GM03348 (cell line): ENCODE measurements around the gene SERPINB5.
A peak's percentile ranks its signal among the peaks of the same experiment; 100 is the strongest.
"Not testable (repeated sequence)": the region's sequence is repeated elsewhere in the genome, so short reads cannot be mapped to it uniquely, and the experiment has no call there.

Source experiments
- DNase-seq: peaks from one replicate; pipeline ENCODE4 v3.0.0; 2012; ENCODE audit warnings: low spot score

Gene SERPINB5, protein sequence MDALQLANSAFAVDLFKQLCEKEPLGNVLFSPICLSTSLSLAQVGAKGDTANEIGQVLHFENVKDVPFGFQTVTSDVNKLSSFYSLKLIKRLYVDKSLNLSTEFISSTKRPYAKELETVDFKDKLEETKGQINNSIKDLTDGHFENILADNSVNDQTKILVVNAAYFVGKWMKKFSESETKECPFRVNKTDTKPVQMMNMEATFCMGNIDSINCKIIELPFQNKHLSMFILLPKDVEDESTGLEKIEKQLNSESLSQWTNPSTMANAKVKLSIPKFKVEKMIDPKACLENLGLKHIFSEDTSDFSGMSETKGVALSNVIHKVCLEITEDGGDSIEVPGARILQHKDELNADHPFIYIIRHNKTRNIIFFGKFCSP

DNA sequence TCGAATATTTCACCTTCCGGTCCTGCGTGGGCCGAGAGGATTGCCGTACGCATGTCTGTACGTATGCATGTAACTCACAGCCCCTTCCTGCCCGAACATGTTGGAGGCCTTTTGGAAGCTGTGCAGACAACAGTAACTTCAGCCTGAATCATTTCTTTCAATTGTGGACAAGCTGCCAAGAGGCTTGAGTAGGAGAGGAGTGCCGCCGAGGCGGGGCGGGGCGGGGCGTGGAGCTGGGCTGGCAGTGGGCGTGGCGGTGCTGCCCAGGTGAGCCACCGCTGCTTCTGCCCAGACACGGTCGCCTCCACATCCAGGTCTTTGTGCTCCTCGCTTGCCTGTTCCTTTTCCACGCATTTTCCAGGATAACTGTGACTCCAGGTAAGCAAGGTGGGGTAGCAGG lies at the start of gene SERPINB5:
Gene SERPINB5 (plus strand): TSS at position 291 of the 400 bp plus-strand sequence. CDS start 7,471 bp downstream, outside the sequence.
- no peak for DNase-seq

DNA sequence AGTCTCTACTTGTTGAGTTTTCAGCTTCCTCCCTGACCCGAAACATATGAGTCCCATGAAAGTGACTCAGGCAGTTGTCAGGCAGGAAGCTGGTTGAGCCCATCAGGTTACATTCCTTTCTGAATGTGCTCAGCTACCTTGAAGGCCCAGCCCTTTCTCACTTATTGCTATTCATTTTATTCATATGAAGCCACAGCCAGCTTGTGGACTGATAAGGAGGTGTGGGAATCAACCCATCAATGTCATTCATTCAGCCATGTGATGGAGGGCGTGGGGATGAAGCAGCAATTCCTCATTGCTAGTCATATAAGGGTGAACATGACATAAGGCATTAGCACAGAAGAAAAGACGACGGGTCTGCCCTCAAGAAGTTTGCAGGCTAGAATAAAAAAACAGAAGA lies 49.2 kb upstream of the SERPINB5 start:
- DNase-seq = no peak

DNA sequence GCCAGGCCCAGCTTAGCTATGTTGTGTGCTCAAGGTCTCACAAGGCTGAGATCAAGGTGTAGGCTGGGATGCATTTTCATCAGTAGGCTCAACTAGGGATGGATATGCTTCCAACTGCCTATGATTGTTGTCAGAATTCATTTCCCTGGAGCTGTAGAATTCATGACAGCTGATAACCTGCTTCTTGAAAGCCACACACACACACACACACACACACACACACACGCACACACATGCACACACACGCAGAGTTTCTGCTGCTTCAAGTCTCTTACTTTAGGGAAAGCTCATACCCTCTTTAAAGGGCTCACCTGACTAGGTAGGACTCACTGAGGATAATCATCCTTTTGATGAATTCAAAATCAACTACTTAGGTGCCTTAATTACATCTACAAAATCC lies 46.2 kb upstream of the SERPINB5 start:
- no peak for DNase-seq

DNA sequence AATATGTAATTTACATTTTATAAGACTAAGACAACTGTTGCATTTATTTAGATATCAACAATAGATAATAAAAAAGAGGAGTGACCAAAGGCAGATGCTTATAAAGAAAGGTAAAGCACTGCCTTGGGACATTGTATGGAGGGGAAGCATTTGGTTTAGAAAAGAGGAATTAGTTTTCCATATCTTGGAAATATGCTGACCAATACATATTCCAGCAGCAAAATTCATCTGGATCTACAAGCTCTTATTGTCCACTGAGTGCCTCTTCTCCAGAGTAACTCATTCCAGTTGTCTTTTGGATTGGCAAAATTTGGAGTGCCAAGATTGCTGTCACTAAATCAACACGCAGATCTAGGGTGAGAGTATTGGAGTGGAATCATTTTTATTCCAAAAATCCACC lies 45.6 kb upstream of the SERPINB5 start:
- no peak for DNase-seq

DNA sequence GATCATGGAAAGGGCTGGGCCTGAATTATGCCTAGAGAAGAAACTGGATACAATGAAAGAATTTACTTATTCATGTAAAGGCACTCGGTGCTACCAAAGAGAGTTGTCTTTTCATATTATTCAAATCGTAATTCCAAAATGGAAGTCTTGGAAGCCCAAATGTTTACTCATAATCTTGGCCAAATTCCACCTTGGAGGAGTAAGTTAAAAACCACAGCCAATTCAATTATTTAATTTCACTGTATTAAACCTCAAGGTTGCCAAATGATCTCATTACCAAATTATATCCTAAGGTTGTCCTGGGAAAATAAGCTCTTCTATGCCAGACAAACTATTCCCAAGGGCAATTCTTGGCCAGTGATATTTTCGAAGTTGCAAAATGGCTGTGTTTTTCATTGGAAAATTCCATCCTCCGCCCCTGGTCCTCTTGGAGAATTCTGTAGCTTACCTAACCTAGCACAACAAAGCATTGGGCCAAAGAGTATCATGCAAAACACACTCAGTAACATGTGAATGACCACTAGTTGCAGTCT lies 43.4 kb upstream of the SERPINB5 start:
- peak; percentile 47 for DNase-seq

DNA sequence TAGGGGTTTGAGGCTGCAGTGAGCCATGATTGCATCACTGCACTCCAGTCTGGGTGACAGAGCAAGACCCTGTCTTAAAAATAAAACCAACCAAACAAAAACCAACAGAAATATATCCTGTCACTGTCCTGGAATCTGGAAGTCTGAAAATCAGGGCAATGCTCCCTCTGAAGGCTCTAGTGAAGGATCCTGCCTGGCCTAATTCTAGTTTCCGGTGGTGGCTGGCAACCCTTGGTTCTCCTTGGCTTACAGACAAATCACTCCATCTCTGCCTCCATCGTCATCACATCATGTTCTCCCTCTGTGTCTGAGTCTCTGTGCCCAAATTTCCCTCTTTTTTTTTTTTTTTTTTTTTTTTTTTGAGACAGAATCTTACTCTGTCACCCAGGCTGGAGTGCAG lies 38.6 kb upstream of the SERPINB5 start:
- peak; percentile 21 for DNase-seq

DNA sequence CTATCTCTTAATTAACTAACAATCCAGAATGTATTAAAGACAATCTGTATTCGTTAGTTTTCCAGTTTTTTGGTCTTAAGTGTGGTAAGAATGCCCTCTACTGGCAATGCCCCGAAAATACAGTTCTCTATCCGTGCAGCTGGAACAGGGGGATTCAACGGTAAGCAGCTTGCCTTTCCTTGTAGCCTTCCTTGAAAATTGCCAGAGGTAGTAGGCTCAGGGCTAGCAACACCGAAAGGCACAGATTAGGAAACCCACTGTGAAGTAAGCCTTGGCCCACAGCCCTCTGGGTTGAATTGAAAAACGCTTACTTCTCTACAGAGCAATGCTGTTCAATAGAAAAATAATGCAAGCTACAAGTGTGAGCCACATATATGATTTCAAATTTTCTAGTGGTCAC lies 37.4 kb upstream of the SERPINB5 start:
- peak; percentile 65 for DNase-seq

DNA sequence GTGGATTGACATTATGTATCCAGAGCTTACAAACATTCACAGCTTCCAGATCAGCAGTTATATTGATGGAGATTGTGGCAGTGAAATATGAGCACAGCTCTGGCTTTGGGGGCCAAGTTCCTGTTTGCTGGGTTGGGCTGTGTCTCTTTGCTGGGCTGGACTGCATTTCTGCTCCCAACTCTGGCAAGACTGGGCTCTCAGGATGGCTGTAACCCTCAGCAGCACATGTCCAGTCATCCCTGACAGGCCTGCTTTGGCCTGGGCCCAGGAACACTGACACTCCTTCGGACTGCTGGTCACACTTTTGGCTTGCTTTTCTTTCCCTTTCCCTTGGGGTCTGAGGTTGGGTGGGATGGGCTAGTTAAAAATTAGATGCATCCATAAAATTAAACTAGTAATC lies 36.5 kb upstream of the SERPINB5 start:
- DNase-seq = peak; percentile 54

DNA sequence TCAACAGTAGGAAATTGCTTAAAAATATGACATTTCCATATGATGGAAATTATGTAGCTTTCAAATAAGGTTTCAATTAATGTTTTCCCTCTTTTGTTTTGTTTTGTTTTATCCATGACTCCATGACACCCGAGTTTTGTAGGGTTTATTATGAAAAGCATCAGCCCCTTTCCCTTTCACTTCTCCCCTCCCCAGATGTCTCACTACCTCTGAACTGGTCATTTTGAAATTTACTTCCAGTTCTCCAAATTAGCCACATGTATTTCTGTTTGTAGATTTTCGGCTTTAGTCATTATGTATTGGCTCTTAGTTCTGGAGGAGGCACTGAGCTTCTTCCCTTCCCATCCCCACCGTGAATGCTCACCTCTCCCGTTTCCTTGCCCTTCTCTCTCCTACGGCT lies 35.9 kb upstream of the SERPINB5 start:
- no peak for DNase-seq

DNA sequence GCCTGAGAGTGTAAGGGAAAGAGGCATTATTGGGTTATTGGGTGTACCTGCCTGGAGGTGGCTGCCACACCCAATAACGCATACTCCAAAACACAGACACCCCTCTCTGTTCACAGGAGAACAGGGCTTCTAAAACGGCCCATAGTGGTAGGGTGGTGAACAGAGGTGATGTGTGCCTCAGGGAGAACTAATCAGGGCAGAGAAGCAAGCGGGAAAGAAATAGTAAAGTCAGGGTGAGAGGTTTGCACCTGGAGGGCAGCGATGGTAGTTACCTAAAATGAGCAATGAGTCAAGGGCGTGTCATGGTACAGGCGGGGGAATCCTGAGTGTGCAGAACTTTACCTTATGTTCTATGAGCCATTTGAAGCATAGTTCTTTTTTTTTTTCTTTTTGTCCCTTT lies 32.9 kb upstream of the SERPINB5 start:
- DNase-seq = no peak

DNA sequence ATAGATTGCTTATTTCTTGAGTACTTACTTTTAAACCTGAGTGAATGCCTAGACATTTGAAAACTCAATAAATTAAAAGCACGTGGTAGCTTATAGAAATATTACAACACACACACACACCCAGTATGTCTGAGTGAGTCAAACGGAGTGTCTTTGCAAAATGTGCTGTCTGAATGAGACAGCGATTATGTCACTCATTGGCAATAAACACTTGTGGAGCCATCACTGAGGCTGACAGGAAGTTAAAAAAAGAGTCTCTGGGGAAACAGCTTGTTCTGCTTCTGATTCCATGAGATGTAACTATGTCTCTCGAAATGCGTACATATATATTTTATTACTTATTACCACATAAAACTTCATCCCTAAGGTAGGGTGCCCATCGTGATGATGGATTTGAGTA lies 32.2 kb upstream of the SERPINB5 start:
- DNase-seq = peak; percentile 83

DNA sequence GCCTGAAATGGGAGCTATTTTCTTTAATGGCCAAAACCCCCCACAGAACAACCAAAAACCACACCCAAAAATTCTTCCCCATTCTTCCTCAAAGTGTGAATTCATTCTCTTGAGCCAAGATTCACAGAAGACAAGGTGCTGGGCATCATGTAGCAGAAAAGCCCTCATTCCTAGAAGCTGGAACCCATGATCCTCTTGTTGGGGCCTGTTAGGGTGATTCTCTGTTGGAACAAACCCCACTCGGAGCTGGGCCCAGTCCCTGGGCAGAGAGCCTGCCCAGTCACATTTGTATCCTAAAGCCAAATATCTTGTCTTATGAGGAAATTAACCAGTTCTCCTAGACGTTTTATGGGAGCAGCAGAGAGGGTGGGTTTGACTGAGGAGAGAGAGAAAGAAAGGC lies 31.7 kb upstream of the SERPINB5 start:
- peak; percentile 16 for DNase-seq

DNA sequence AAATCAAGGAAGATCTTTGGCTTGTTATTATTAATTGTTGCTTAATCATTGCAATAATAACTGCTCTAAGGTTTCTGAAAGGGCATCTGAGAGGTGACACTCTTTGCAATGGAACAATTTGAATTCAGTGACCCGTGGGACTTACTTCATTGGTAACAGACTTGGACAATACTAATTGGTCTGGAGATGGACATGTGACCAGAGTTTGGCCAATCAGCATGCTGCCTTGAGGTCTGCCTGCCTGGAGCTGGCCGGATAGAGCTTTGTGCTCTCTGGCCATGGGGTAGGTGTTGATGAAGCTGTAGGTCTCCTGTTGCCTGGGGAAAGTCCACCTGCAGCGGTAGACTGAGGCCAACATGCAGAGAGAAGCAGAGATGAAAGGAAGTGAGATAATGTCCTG lies 30.5 kb upstream of the SERPINB5 start:
- no peak for DNase-seq

DNA sequence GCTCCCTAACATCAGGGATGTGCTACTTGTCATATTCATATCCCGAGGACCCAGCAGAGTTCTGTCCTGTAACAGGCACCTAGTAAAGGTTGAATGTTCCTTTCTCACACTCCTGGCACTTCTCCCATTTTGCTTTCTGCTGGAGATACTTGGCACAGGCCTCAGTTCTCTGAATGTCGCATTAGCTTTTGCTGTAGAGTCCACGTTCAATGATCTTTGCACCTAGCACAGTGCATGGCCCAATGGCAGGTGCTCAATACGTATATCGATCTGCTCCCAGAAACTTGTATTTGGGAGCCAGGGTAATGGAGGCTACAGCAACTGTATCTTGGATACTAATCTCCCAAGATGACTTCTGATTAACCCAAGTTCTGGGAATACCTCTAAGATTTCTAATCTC lies 29.7 kb upstream of the SERPINB5 start:
- no peak for DNase-seq

DNA sequence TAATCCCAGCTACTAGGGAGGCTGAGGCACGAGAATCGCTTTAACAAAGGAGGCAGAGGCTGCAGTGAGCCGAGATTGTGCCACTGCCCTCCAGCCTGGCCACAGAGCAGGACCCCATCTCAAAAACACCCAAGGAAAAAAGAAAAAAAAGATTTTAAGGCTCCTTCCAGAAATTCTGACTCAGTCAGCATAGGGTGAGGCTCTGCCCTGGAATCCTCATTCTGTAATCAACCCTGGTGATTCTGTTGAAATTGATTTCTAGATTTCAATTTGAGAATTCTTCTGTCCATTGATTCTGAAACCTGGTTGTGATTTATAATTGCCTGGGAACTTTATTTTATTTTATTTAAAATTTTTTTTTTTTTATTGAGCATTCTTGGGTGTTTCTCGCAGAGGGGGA lies 27.3 kb upstream of the SERPINB5 start:
- DNase-seq = peak; percentile 24

DNA sequence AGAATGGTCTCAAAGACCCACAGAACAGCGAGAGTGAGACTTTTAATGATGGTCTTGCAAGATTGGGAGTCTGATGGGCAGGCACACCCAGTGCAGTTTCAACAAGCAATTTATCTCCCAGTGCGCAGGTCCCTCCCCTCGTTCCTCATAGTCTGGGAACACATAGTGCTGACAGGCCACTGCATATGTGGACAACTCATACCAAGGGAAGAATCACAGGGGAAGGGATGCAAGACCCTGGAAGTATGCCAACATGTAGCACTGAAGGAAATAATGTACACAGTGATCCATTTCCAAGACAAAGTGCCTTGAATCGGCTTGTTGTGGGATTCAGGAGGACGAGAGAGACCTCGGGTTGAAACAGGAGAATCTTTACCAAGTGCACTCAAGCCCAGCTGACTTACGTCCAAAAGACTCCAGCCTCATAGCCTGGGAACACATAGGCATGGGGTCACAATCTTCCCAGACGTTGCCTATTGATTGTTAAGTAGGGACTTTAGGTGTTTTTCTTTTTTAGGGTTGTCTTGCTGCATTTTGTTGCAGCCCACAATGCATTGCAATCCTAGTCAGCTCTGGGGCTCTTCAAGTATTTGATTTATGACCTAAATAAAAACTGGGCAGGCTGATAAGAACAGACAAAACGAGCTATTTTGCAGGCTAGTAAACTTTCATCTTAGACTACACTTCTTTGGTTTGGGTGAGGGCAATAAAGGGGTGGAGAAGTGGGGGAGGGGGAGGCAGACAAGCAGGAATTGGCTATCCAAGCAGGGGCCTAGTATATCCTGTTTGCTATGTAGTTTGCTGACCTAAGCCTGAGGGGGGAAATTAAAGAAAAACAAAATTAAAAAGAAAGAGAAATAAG lies 24.7 kb upstream of the SERPINB5 start:
- DNase-seq = no peak

DNA sequence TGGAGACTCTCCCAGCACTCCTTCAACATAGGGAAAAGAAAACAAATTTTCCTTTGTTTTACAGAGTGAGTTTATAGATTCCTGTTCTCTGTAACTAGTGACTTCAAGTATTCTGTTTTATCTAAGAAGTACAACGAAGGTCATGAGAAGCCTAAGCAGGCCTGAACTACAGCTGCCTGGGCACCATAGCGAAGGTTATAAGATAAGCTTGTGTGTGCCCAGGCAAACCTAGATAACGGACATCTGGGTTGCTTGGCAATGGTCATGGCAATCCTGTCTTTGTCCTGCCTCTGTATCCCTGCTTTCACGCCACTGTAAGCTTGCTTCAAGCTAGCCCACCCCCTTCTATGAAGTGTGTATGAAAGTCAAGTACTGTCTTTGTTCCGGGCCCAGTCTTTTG lies 24.0 kb upstream of the SERPINB5 start:
- DNase-seq = not testable (repeated sequence)

DNA sequence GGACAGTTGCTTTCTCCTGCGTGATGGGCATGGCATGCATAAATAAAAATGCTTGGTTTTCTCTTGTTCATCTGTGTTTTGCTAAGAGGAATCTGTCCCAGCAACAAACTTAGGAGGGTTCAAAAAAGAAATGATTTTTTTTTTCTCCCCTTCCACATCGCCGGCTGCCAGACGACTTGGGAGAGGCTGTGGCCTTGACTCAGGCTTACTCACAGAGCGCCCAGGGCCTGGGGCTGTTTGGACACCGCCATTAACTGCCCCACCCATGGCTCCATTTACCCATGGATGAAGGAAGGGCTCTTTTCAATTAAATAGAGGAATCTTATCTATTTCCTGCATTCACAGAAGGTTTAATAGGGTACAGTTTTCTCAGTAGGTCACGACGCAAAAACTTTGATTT lies 22.3 kb upstream of the SERPINB5 start:
- peak; percentile 25 for DNase-seq

DNA sequence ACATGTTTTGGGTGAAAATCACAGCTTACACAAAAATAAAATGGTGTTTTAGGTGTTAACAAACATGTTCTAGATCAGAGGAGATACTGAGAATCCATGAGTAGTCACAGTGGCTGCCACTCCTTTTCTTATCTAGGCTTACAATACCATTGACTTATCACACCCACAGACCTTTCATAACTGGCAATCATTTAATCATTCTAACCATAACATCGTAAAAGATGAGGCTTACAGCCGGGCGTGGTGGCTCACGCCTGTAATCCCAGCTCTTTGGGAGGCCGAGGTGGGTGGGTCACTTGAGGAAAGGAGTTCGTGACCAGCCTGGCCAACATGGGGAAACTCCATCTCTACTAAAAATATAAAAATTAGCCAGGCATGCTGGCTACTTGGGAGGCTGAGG lies 18.8 kb upstream of the SERPINB5 start:
- DNase-seq = no peak

DNA sequence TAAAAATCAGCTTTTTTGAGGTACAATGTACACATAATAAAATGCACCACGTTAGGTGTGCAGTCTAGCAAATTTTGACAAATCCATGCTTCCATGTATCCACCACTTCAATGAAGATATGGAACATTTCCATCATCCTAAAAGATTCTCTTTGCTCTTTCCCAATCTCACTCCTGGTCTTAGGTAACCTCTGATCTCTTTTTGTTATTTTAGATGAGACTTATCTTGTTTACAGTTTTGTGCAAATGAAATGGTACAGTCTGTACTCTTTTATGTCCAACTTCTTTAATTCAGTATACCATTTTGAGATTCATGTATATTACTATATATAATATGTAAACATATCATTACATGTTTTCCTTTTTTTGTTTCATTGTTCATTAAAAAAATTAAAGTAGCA lies 16.3 kb upstream of the SERPINB5 start:
- DNase-seq = no peak

DNA sequence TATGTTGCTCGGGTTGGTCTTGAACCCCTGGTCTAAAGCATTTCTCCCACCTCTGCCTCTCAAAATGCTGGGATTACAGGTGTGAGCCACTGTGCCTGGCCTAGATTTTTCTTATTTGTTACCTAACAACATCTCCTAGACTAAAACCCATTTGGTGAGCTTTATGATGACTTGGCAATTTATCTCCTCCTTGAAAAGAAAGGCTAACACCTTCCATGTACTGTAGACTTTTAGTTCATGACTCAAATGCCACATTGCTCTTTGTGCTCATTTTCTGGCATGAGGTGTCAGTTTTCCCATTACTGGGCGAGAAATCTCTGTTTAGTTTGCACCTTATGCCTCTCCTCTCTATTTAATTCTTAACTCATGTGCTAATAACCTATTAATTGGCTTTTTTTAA lies 12.3 kb upstream of the SERPINB5 start:
- no peak for DNase-seq

DNA sequence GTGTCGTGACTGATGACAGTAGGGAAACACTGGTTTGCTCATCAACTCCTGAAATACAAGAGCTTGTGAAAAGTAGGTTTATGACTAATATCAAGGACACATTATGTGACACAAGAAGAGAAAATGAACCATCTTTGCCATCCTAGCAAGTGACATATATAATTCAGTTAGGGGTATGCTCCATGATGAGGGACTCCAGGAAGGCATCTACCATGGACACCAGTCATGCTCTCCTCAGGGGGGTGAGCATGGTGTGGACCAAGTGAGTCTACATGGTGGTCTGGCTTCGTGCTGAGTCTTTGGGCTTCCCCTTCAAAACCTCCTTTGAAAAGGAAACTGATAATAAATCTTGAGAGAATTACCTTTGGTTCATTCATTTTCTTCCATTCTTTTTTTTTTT lies 11.7 kb upstream of the SERPINB5 start:
- no peak for DNase-seq

DNA sequence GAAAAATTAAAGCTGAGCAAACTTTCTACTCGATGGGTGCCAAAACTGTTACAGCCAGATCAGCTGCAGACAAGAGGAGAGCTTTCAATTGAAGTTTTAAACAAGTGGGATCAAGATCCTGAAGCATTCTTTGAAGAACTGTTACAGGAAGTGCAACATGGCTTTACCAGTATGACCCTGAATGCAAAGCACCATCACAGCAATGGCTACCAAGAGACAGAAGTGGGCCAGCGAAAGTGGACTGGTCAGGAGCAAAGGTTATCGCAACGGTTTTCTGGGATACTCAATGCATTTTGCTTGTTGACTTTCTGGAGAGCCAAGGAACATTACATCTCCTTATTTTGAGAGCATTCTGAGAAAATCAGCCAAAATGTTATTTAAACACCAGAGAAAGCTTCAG lies 9.1 kb upstream of the SERPINB5 start:
- no peak for DNase-seq
